Lung (tissue), 12 donors: ENCODE data around the gene SPAM1. TPM values are rescaled to one million over a fixed set of nuclear protein-coding genes. Genes with fewer than 3 reads are reported as not detected.

Experiments
- ATAC-seq: fragments of 200-7000 bp; cut with Tn5 transposase; one replicate; pipeline ENCODE4 v1.9.1; 2020; ENCODE audit warnings: moderate number of reproducible peaks; ENCODE audit not compliant: insufficient read depth, low FRiP score
- DNase-seq, 3 donors: peaks; one replicate each; pipeline ENCODE4 v3.0.0-alpha.2; 2013 to 2017
- H3K27ac ChIP-seq, 2 donors: one replicate each; pipeline ENCODE4 v1.5.1; 2013; ENCODE audit warnings: mild to moderate bottlenecking in 2 of 2, moderate library complexity in 2 of 2, control low read depth in 1 of 2, inconsistent platforms in 1 of 2, low read depth in 1 of 2, low read length in 1 of 2
- H3K27me3 ChIP-seq, 3 donors: one replicate each; pipeline ENCODE4 v1.5.1; 2013; ENCODE audit warnings: low read length in 2 of 3; ENCODE audit not compliant: control insufficient read depth in 3 of 3, insufficient read depth in 3 of 3
- H3K36me3 ChIP-seq, 4 donors: one replicate each; pipeline ENCODE4 v1.5.1; 2013; ENCODE audit warnings: low read length in 4 of 4, mild to moderate bottlenecking in 1 of 4, moderate library complexity in 1 of 4; ENCODE audit not compliant: control insufficient read depth in 4 of 4, insufficient read depth in 4 of 4
- H3K4me1 ChIP-seq, 5 donors: one replicate each; pipeline ENCODE4 v1.5.1; 2013; ENCODE audit warnings: low read length in 5 of 5, mild to moderate bottlenecking in 2 of 5, moderate library complexity in 1 of 5; ENCODE audit not compliant: control insufficient read depth in 5 of 5, insufficient read depth in 5 of 5
- H3K4me3 ChIP-seq: one replicate; pipeline ENCODE4 v1.5.1; 2013; ENCODE audit warnings: mild to moderate bottlenecking, control low read depth, moderate library complexity
- H3K9ac ChIP-seq, 2 donors: one replicate each; pipeline ENCODE4 v1.5.1; 2013; ENCODE audit warnings: low read length in 2 of 2, control low read depth in 1 of 2; ENCODE audit not compliant: insufficient read depth in 1 of 2
- H3K9me3 ChIP-seq, 4 donors: one replicate each; pipeline ENCODE4 v1.5.1; 2013; ENCODE audit warnings: low read length in 3 of 4, mild to moderate bottlenecking in 1 of 4, moderate library complexity in 1 of 4; ENCODE audit not compliant: control insufficient read depth in 4 of 4, insufficient read depth in 3 of 4
- WGBS, 2 donors: extraction: QIAGEN DNeasy Blood & Tissue Kit; methylation state at CpG; one replicate each; pipeline ENCODE4 v1.1.7; 2013; 5-methylcytosine and 5-hydroxymethylcytosine counted together
- polyA plus RNA-seq, 2 donors: library from polyadenylated mRNA; stranded (reverse); fragments of 200-250 nt; gene quantifications; one replicate each; pipeline ENCODE4 v1.2.1, GENCODE V29; 2013
- total RNA-seq, 2 donors: library from RNA; depleted of rRNA in 1 of 2; stranded (reverse); fragments of >200 nt in 1 of 2; gene quantifications; one replicate each; pipeline ENCODE4 v1.2.1, GENCODE V29; 2014 to 2021
- TF ChIP-seq, protein P1 (sequence below): IDR thresholded peaks from 2 replicates; pipeline ENCODE4 v1.5.1; 2012; ENCODE audit warnings: mild to moderate bottlenecking; ENCODE audit errors: control extremely low read depth, extremely low read depth
- donor health status: control.
- donor health status: control.
- donor health status: Bipolar disorder and iron deficiency.
- donor health status: healthy.
- donor health status: DM: yes; HTN: yes; CAD: no.

SPAM1 gene
- total and polyA plus RNA-seq, 4 donors = not detected

DNA sequence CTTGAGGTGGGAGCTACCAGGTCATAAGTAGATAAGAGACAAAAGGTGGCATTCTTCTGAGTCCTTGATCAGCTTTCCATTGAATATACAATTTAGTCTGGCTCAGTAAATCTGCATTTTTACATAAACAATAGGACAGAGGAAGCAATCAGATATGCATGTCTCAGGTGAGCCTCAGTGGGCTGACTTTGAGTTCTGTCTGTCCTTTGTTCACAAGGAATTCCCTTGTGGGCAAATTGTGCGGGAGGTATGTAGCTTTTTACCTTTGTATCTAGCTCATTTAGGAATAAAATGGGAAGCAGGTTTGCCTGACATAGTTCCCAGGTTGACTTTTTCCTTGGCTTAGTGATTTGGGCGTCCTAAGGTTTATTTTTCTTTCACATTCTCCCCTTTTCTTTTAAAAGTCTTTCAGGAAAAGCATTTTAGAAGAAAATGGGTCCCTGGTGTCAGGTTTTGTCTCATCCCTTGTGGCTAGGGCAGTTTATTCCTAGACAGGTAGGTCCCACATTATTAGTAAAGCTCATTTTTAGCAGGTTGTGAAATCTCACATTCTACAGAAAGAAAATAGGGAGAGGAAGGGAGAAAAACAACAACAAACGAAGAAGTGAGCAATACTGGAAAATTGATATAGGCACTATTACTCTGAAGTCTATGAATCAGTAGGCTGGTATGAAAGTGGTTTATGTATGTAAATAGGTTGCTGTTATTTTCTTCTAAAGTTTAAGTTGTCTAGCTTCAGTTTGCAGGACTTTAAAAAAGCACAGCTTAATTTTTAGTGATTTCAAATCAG lies 16.5 kb downstream of the SPAM1 start:
- no peaks in the 10 kb centered on the region for H3K36me3 ChIP-seq
- H3K27ac ChIP-seq = no peak overlapping the region
- ATAC-seq (no peak), DNase-seq (no peak)
- peaks cover 0 to 2% (median 0%) of the 10 kb centered on the region in 4 donors for H3K9me3 ChIP-seq
- H3K27me3 ChIP-seq = peaks cover 0 to 2% (median 0%) of the 10 kb centered on the region in 3 donors
- H3K4me3 ChIP-seq = no peak overlapping the region
- WGBS, 2 donors = 70 to 71% methylated on average over 3 of the region's 3 CpGs
- TF ChIP-seq, protein P1, sequence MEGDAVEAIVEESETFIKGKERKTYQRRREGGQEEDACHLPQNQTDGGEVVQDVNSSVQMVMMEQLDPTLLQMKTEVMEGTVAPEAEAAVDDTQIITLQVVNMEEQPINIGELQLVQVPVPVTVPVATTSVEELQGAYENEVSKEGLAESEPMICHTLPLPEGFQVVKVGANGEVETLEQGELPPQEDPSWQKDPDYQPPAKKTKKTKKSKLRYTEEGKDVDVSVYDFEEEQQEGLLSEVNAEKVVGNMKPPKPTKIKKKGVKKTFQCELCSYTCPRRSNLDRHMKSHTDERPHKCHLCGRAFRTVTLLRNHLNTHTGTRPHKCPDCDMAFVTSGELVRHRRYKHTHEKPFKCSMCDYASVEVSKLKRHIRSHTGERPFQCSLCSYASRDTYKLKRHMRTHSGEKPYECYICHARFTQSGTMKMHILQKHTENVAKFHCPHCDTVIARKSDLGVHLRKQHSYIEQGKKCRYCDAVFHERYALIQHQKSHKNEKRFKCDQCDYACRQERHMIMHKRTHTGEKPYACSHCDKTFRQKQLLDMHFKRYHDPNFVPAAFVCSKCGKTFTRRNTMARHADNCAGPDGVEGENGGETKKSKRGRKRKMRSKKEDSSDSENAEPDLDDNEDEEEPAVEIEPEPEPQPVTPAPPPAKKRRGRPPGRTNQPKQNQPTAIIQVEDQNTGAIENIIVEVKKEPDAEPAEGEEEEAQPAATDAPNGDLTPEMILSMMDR = no peak
- H3K4me1 ChIP-seq = no peaks in the 10 kb centered on the region
- H3K9ac ChIP-seq = no peak overlapping the region

DNA sequence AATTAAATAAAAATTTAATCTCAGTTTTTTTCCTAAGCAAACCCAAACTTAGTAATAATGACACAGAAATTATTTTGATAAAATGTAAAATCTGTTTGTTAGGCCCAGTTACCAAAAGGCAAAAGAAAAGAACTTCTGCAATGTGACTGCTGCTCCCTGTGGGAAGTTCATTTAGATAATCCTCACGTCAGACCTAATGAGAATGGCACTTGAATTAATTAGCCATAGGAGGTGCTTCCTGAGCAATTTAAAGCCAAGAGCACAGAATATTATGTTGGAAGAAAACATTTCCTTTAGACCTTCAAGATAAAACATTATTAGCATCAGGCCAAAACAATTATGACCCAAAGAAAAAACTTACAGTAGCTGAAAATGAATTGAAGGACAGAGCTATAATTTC lies 19.4 kb downstream of the SPAM1 start:
- no peak overlapping the region for H3K4me3 ChIP-seq
- peaks cover 0 to 2% (median 0%) of the 10 kb centered on the region in 3 donors for H3K27me3 ChIP-seq
- no peaks in the 10 kb centered on the region for H3K36me3 ChIP-seq
- TF ChIP-seq, protein P1 = no peak
- no peaks in the 10 kb centered on the region for H3K9me3 ChIP-seq
- H3K4me1 ChIP-seq = no peaks in the 10 kb centered on the region
- no peak overlapping the region for H3K27ac ChIP-seq
- 28 to 34% methylated on average over 1 of the region's 1 CpG for WGBS, 2 donors
- H3K9ac ChIP-seq = no peak overlapping the region
- DNase-seq (no peak), ATAC-seq (no peak)

DNA sequence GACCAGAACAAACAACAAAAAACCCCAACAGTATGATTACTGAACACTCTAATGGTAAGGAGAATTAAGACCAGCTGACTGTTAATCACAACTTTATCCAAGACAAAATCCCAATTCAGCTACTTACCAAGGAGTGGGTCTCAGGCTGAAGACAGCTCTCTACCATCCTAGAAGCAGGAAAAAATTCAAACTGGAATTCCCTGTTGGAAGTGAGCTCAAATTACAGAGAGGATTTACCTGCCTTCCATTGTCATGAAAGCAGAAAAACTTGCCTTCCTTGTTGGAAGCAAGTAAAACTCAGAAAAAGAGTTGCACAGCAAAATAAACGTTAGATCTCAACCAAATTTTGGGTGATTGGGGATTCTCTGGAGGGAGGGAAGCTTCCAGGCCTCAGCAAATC lies 20.9 kb downstream of the SPAM1 start:
- Histone ChIP-seq H3K9ac (no peak overlapping the region), H3K36me3 (no peaks in the 10 kb centered on the region), H3K9me3 (no peaks in the 10 kb centered on the region), H3K27ac (no peak overlapping the region), H3K4me3 (no peak overlapping the region), H3K4me1 (no peaks in the 10 kb centered on the region), H3K27me3 (peaks cover 0 to 2% (median 0%) of the 10 kb centered on the region in 3 donors)
- whole genome bisulfite sequencing, 2 donors = 47 to 62% methylated on average over 1 of the region's 1 CpG
- ATAC-seq = no peak
- no peak for DNase-seq
- TF ChIP-seq, protein P1 = no peak
